HG03159 (cell line): ENCODE measurements around the gene P2RX4.
"Not testable (repeated sequence)": the region's sequence is repeated elsewhere in the genome, so short reads cannot be mapped to it uniquely, and the experiment has no call there.

Source experiments
- ATAC-seq: cut with Tn5 transposase; IDR thresholded peaks from one replicate; pipeline ENCODE4 v1.9.1; 2021; ENCODE audit warnings: mild to moderate bottlenecking, moderate library complexity; ENCODE audit not compliant: unreplicated experiment

The P2RX4 gene

GRCh38 chr12:121219353-121219986 lies 9.5 kb downstream of the P2RX4 start:
- no peak for ATAC-seq

- ATAC-seq, result no peak
These were observed 12.9 kb downstream of the P2RX4 start for GRCh38 chr12:121222847-121223246.

- ATAC-seq, result no peak
These were observed 13.7 kb downstream of the P2RX4 start for GRCh38 chr12:121223292-121224285.

GRCh38 chr12:121224591-121224990 lies 14.7 kb downstream of the P2RX4 start:
- no peak for ATAC-seq

- ATAC-seq, result no peak
These were observed 16.5 kb downstream of the P2RX4 start for GRCh38 chr12:121226399-121226798.

- ATAC-seq, result not testable (repeated sequence)
These were observed 16.9 kb downstream of the P2RX4 start for GRCh38 chr12:121226871-121227270.

- ATAC-seq, result peak; percentile 64
These were observed 17.4 kb downstream of the P2RX4 start for GRCh38 chr12:121227294-121227693.

- ATAC-seq, result no peak
These were observed 19.2 kb downstream of the P2RX4 start for GRCh38 chr12:121228919-121229665.

- not testable (repeated sequence) for ATAC-seq
These were observed 20.1 kb downstream of the P2RX4 start for GRCh38 chr12:121229826-121230537.

GRCh38 chr12:121230538-121230907 lies 20.6 kb downstream of the P2RX4 start:
- no peak for ATAC-seq

- no peak for ATAC-seq
These were observed 22.2 kb downstream of the P2RX4 start for GRCh38 chr12:121232163-121232562.

GRCh38 chr12:121232977-121233627 lies 23.2 kb downstream of the P2RX4 start:
- no peak for ATAC-seq

GRCh38 chr12:121233628-121234020 lies 23.7 kb downstream of the P2RX4 start:
- ATAC-seq, result no peak

- ATAC-seq, result no peak
These were observed 26.8 kb downstream of the P2RX4 start for GRCh38 chr12:121236776-121237175.

GRCh38 chr12:121237415-121237814 lies 27.5 kb downstream of the P2RX4 start:
- ATAC-seq, result no peak

GRCh38 chr12:121238086-121238485 lies 28.2 kb downstream of the P2RX4 start:
- ATAC-seq, result no peak

GRCh38 chr12:121238604-121239350 lies 28.8 kb downstream of the P2RX4 start:
- no peak for ATAC-seq

GRCh38 chr12:121239351-121240061 lies 29.6 kb downstream of the P2RX4 start:
- ATAC-seq, result no peak

- ATAC-seq, result no peak
These were observed 30.1 kb downstream of the P2RX4 start for GRCh38 chr12:121240062-121240420.
